RPMI7951 (cell line): ENCODE measurements around the gene CCDC8. TPM values are rescaled to one million over a fixed set of nuclear protein-coding genes. Genes with fewer than 3 reads are reported as not detected.
"Not testable (repeated sequence)": the region's sequence is repeated elsewhere in the genome, so short reads cannot be mapped to it uniquely, and the experiment has no call there.

ENCODE experiments used
- DNase-seq: peaks from one replicate; pipeline ENCODE4 v3.0.0-alpha.2; 2012; ENCODE audit warnings: low read depth
- total RNA-seq: library from RNA; depleted of rRNA; stranded (reverse); fragments of >200 nt; shearing (Covaris generic); gene quantifications from 2 replicates; pipeline ENCODE4 v1.2.3, GENCODE V29; 2014; rRNA removed

Gene CCDC8, protein sequence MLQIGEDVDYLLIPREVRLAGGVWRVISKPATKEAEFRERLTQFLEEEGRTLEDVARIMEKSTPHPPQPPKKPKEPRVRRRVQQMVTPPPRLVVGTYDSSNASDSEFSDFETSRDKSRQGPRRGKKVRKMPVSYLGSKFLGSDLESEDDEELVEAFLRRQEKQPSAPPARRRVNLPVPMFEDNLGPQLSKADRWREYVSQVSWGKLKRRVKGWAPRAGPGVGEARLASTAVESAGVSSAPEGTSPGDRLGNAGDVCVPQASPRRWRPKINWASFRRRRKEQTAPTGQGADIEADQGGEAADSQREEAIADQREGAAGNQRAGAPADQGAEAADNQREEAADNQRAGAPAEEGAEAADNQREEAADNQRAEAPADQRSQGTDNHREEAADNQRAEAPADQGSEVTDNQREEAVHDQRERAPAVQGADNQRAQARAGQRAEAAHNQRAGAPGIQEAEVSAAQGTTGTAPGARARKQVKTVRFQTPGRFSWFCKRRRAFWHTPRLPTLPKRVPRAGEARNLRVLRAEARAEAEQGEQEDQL
- total RNA-seq = 0.48 and 0.59 TPM in 2 replicates

DNA sequence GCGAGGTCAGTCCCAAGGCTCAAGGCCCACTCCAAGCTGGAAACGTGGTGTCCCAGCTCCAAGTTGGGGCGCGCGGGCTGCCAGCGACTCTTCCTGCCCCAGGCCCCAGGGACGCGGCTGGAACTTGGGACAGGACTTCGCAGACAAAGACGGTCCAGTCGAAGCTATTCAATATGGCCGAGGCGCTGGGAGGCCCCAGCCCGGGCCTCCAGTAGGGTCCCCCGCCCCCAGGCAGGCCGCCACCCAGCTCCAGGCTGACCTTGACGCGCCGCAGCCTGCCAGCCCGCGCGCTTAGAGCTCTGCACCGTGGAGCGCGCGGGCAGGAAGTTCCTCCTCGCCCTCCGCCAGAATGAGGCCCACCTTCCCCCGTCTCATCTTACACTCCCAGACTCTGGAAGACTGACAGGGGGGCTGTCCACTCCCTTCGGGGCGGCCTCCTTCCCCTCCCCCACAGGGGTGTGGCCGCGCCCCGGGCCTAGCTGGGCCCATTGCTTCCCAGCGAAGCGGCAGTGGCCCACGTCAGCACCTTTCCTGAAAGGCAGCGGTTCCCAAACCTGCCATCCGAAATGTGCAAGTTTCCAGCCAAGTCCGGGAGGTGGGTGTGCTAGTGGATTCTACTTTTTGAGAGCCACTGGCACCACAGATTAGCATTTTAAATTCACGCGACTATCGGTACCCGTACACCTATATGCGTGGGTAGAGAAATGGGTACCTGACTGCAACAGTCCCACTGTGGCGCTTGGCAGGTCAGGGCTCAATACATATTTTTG is at the start of gene CCDC8:
Gene CCDC8, minus strand, starts transcription at position 303 of the 770 bp plus-strand sequence. CDS start 754 bp downstream, outside the sequence.
- peak; percentile 59 for DNase-seq

- DNase-seq = no peak
These were observed 48.2 kb upstream of the CCDC8 start for GRCh38 chr19:46461537-46461936.

GRCh38 chr19:46460981-46461380 is 47.6 kb upstream of the CCDC8 start:
- DNase-seq = no peak

- no peak for DNase-seq
These were observed 46.7 kb upstream of the CCDC8 start for GRCh38 chr19:46460055-46460454.

DNA sequence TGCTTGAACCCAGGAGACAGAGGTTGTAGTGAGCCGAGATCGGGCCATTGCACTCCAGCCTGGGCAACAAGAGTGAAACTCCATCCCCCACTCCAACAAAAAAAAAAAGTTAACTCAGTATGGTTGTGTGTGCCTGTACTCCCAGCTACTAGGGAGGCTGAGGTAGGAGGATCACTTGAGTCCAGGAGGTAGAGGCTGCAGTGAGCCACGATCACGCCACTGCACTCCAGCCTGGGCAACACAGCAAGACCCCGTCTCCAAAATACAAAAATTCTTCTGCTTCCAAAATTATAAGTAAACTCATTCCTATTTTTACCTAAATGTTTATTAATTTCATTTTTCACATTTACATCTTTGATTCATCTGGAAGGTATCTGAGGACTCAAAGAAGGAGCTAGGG is 43.6 kb upstream of the CCDC8 start:
- DNase-seq = no peak

GRCh38 chr19:46454244-46454643 is 40.9 kb upstream of the CCDC8 start:
- DNase-seq = no peak

DNA sequence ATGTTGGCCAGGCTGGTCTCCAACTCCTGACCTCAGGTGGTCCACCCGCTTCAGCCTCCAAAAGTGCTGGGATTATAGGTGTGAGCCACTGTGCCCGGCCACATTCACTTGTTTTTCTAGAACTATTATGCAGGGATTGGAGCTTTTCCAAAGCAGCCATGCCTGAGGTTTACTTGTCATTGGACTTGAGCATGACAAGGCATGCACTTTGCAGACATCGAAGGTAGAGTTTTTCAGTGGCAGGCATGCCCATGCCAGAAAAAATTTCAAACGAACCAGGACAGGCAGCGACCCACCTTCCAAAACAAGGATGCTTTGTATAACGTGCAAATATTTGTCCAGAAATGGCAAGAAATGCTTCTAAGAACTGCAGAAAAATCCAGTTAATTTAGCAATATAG is 40.3 kb upstream of the CCDC8 start:
- no peak for DNase-seq

DNA sequence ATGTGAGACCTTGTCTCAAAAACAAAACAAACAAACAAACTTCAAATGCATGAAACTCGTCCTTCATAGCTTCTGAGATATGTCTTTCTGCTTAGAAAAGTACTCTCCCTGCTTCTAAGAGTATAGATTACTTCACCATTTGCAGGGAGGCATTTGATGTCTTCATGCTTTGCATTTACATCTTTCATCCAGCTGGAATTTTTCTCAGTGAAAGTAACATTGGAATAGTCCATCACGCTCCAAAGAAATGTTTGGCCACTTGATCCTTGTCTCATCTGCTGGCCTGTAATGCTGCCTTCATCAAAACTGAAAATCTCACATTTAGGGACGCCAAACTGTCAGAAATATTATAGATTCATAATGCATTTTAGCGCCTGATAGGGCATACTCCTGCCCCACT is 38.8 kb upstream of the CCDC8 start:
- DNase-seq = no peak

DNA sequence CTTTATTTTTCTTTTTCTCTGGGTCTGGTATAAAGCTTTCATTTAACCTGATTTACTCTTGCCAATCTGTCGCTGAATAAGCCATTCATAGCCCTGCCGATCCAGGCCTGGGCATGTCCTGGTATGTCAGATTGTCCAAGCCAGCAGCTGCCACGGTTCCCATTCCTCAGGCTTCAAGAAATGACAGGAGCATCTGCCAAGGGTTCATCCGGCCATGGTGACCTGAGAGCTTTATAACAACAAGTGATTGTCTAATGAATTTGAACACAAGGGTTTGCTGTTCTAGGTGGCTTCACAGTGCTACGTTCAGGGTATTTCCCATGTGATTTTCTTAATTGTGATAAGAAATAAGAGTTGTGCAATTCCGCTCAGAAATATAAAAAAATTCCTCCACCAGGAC is 38.0 kb upstream of the CCDC8 start:
- peak; percentile 30 for DNase-seq

DNA sequence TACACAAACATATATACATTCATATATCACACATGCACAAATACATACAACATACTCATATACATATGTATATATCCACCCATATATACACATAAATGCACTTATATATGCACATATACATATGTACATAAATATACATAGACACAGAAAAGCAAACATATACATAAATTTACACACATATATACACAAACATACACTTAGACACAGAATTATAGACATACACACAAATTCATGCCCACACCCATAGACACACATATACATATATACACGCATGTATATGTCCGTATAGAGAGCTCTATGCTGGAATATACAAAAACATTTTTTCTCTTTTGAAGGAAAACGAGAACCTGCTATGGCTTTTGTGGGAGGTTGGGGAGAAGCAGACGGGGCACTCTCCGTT is 37.4 kb upstream of the CCDC8 start:
- no peak for DNase-seq

DNA sequence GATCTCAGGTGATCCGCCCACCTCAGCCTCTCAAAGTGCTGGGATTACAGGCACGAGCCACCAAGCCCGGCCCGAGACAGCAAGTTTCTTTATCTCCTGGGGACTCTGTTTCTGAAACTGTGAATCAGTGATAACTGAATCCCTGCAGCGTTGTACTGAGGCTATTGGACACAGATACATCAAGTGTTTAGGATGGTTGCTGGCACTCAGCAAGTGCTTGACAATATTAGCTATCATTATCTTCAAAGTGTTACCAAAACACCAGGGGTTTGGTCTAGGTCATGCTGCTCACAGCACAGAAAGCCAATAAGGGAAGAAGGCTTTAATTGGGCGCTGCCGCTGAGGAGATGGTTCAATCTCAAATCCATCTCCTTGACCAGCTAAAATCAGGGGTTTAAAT is 35.9 kb upstream of the CCDC8 start:
- DNase-seq = no peak

- DNase-seq = no peak
These were observed 35.2 kb upstream of the CCDC8 start for GRCh38 chr19:46448601-46449000.

GRCh38 chr19:46447824-46448223 is 34.5 kb upstream of the CCDC8 start:
- DNase-seq = no peak

GRCh38 chr19:46447006-46447405 is 33.6 kb upstream of the CCDC8 start:
- no peak for DNase-seq

GRCh38 chr19:46446021-46446420 is 32.7 kb upstream of the CCDC8 start:
- DNase-seq = no peak

DNA sequence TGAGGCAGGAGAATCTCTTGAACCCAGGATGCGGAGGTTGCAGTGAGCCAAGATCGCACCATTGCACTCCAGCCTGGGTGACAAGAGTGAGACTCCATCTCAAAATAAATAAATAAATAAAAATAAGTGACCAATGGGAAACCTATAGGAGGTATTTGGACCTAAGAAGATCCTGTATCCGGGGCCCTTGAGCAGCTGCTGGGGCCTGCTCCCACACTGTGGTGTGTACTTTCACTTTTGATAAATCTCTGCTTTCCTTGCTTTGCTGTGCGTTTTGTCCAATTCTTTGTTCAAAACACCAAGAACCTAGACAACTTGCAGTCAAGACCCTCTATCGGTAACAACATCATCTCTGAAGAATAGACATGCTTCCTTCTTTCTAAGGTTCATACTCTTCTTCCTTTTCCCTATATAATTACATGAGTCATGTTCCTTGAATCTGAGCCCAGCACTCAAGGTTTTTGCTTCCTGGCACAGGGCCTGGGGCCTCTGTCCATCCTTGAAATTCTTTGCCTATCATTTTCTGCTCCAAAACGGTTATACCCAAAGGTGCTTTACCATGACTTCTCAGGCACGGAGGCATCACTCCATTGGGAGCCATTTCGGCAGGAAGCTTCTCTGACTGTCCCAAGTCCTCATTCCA is 29.6 kb upstream of the CCDC8 start:
- DNase-seq = peak; percentile 77

DNA sequence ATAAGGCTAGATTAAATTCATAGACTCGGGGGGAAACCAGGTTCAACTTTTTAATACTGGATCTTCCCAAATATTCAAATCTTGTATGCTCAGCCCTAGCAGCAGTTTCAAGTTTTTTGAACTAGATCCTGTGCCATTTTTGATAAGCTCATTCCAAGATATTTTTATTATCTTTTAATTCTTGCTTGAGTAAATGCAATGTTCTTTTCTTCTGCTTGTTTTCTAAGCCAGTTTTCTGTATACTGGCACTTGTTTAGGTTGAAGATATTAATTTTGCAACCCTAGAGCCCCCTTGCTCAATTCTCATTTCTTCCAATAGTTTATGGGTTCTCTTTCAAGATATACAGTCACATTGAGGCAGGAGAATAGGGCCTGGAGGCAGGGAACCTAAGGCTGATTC is 28.5 kb upstream of the CCDC8 start:
- DNase-seq = no peak

GRCh38 chr19:46435689-46436088 is 22.3 kb upstream of the CCDC8 start:
- not testable (repeated sequence) for DNase-seq

DNA sequence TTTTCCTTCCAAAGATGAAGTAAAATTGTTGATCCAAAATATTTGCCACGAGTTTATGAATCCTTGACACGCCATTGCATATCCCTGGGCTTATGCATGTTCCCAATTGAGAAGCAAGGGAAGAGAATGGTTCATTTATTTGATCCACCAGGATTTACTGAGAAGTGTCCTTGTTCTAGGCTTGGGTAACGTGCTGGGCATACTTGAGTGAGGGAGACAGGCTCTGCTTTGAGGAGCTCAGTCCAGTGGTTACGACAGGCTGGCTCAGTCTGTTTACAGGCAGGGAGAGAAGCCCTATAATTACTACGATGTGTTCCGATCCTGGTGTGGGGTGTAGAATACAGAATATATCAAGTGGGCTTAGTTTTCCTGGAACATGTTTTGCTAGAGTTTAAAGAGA is 21.6 kb upstream of the CCDC8 start:
- peak; percentile 33 for DNase-seq

DNA sequence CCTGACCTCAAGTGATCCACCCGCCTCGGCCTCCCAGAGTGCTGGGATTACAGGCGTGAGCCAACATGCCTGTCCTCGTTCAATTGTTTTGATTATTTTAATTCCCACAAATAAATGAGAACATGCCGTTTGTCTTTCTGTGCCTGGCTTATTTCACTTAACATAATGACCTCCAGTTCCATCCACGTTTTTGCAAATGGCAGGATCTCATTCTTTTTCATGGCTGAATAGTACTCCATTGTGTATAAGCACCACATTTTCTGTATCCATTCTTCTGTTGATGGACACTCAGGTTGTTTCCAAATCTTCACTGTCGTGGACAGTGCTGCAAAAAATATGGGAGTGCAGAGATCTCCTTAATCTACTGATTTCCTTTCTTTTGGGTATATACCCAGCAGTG is 20.1 kb upstream of the CCDC8 start:
- DNase-seq = not testable (repeated sequence)

DNA sequence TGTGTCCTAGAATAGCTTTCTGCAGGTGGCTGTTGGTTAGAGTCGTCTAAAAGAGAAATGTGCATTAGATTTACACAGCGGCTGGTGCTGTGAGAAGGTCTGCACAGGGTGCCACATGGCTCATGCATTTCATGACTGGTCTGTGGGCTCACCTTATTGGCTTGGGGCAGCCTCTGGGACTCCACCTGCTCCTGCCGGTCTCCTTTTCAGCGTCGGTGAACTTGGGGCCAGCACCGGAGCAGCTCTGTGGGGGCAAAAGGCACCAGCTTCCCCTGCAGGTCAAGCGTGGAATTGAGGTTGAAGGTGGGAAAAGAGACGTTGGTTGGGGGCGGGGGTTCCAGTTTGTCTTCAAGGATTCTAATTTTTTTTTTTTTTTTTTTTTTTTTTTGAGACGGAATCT is 18.5 kb upstream of the CCDC8 start:
- no peak for DNase-seq

DNA sequence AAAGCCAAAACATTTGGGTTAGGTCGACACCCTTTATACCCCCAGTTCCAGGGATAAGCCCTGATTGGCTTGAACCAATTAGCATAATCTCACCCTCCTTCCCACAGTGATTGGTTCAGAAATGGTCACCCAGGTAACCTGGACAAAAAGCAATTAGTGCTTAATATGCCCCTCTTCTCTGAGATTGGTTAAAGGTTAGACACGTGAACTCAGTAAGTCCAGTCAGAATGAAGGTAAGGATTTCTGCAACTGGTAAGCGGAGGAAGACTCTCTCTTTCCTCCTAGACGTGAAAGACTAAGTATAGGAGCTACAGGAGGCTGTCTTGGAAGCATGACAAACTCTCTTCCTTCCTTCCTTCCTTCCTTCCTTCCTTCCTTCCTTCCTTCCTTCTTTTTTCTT is 16.6 kb upstream of the CCDC8 start:
- no peak for DNase-seq
